Measurements from ENCODE around the gene SGK1.

The SGK1 gene

GRCh38 chr6:134171517-134171916 is 146.4 kb downstream of the SGK1 start:
- DNase-seq (ENCODE audit: low read depth in 3 of 3), result no peak

DNA sequence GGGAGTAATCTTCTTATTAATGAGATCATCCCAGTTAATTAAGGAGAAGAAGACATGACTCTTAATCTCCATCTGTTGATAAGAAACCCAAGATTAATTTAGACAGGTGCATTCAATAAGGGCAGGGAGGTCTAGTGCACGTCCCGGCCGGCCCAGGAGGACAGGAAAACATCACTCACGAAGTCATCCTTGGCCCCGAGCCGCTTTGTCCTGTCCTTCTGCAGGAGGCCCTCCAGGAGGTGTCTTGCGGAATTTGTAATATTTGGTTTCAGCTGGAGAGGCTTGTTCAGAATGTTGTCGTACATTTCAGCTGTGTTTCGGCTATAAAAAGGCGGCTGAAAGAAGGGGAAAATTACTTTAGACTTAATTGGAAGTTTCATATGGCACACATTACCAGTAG is 147.1 kb downstream of the SGK1 start:
- DNase-seq (ENCODE audit: low read depth in 3 of 3), result no peak

GRCh38 chr6:134169871-134170486 is 147.9 kb downstream of the SGK1 start:
- DNase-seq (ENCODE audit: low read depth in 3 of 3), result no peak

DNA sequence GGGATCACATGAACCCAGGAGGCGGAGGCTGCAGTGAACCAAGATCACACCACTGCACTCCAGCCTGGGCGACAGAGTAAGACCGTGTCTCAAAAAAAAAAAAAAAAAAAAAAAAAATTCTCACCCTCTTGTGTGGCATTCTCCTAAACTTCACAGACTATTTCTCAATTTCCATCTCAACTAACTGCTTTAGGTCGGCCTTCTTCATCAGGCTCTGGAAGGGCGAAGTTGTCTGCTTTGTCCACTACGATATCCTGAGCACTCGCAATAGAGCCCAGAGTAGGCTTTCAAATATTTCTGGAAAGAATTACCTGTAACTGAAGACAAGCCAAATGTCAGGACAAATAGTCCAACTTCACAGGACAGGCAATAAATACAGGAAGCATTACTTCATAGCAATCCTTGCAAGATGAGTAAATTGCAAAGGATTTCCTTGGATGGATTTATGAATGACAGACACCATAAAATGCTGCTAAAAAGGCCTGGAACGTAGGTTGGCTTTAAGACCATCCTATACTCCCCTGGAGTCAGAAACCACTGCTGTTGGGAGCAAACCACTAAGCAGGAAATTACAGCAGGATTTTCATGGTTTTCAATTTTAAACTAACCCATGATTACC is 149.2 kb downstream of the SGK1 start:
- no peak for DNase-seq (ENCODE audit: low read depth in 3 of 3)

DNA sequence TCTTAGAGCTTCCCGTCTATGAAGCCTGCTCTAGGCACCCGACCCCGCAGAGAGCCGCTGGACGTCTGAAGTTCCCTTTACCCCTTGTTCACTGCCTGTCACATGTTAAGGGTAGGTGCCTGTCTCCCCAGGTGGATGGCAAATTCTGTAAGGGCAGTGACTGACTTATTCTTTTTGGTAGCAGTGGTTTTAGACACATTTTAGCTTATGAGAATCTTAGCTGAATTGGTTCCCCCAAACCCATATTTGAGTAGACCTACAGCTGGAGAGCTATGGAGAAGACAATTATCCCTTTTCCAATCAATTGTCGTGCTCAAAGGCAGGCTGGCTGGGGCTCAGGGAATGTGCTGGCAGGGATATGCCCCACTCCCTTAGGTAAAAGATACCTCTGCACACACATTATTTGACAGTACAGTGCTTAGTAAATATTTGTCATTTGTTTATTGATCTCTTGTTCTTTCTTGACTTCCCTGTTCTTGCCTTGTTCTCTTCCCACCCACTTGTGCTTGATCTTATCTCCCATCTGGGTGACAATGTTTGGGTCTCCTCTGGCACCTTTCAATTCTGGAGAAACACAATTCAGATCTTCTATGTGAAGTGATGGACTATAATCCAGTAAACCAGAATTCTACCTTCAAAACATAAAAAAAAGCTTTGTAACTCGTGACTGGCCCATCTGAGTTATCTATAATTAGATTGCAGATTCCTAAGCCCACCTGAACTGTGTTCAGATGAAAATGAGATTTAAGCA is 151.2 kb downstream of the SGK1 start:
- DNase-seq (ENCODE audit: low read depth in 3 of 3), result no peak

GRCh38 chr6:134165561-134166201 is 152.2 kb downstream of the SGK1 start:
- DNase-seq (ENCODE audit: low read depth in 3 of 3), result no peak

- no peak for DNase-seq (ENCODE audit: low read depth in 3 of 3)
These were observed 153.6 kb downstream of the SGK1 start for GRCh38 chr6:134164300-134164699.

DNA sequence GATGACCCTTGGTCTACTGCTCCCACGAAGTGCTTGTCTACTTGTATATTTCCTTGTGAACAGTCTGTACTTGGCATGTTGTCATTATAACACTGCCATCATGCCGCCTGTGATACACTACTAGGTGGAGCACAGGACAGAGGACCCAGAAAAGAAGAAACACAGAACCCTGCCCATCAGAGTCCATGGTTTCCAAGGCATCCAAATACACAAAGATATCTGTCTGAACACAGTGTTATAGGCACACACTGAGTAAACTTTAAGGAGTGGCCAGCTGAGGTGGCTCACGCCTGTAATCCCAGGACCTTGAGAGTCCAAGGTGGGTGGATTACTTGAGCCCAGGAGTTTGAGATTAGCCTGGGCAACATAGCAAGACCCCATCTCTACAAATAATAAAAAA is 155.0 kb downstream of the SGK1 start:
- DNase-seq (ENCODE audit: low read depth in 3 of 3), result no peak

- DNase-seq (ENCODE audit: low read depth in 3 of 3), result no peak
These were observed 156.9 kb downstream of the SGK1 start for GRCh38 chr6:134161041-134161440.

DNA sequence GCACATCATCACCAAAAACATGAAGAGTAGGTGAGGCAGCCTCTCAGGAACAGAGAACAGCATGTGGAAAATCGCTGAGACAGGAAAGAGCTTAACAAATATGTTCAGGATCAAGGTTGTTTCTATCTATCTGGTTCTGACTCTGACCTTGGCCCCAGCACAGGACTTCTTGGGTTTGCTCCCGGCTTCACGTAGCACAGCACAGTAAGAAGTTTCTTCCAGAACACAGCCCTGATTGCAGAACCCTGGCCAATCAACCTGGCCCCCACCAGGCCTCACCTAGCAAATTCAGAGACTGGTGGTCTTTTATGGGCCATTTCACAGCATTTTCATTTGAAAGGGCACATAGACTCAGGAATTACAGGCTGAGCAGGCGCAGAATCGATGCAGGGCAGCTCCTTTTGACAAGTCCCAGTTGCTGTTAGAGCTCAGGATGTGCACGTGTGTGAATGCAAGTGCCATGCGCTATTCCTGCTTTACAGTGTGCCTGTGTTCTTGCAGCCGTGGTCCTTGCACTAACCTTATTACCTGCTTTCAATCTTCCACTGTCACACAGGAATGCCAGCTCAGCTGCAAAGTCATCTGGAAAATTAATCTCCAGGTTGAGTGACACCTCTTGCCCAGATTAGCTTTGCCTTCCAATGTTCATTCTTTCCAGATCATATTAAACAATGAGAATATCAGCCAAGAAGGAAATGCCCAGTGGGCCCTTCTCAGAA is 165.0 kb downstream of the SGK1 start:
- no peak for DNase-seq (ENCODE audit: low read depth in 3 of 3)

GRCh38 chr6:134148566-134148965 is 169.3 kb downstream of the SGK1 start:
- no peak for DNase-seq (ENCODE audit: low read depth in 3 of 3)

GRCh38 chr6:134147034-134147533 is 170.8 kb downstream of the SGK1 start:
- DNase-seq (ENCODE audit: low read depth in 3 of 3), result no peak

DNA sequence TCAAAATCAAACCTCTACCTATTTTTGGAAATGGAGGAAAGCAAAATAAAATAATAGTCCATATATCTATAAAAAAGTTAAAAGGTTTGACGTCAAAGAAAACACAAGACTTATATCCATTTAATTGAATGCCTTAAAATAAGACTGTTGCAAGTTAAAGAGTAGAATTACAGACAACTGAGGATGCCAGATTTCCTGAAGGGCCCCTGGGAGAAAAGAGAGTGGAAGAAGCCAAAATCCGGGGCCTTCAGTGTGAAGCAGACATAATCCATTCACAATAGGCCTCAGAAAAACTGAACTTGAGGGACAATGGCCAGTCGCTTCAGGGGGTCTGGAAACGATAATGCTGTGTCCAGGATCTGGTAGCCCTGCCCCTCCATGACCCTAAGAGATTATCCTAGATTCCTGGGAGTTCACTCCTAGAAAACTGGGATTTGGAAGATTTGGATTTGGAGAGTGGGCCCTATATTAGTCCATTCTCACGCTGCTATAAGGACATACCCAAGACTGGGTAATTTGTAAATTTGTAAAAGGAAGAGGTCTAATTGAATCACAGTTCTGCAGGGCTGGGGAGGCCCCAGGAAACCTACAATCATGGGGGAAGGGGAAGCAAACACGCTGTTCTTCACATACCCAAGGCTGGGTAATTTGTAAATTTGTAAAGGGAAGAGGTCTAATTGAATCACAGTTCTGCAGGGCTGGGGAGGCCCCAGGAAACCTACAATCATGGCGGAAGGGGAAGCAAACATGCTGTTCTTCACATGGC is 171.5 kb downstream of the SGK1 start:
- no peak for DNase-seq (ENCODE audit: low read depth in 3 of 3)

DNA sequence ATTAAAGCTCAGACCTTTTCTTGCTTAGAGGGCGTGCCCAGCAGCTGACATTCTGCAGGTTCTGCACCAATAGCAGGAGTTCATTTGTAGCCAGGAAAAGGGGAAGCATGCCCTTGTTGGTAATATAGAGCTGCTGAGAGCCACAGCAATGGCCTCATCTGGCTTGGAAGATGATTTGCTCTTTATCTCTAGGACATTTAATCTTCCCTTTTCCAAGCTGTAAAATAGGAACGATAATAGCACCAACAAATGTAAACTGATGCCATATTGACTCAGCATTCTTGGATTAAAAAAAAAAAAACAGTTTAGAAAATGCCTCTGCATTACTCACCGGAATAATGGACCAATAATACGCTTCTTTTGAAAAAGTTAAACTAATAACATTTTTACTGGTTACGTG is 172.1 kb downstream of the SGK1 start:
- no peak for DNase-seq (ENCODE audit: low read depth in 3 of 3)

DNA sequence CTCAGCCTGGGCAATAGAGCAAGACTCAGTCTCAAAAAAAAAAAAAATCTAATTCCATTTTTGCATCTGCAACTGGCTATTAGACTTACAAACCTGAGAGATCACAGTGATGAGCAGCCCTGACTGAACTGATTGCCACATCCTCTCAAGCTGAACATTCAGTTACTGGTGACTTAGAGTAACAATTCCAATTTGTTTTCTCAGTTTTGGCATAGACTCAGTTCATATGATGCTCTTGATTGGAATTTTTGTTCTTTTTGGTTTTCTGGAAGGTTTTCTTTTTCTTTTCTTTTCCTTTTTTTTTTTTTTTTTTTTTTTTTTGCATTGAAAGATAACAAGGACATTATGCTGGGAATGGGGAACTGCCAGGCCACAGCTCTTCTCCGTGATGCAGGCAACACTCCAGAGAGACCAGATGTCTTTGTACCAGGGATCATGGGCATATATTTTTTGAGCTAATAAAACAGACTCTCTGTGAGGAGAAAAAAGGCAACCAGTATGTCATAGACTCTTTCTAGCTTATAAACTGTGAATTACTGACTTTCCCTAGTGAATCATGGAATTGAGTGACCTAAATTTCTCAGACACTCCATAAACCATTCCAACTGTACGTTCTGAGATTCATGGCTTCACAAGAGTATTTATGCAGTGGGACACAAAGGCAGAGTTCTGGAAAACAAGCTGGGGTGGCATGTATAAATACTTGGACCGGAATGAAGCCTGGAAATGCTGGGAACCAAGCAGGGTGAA is 179.5 kb downstream of the SGK1 start:
- no peak for DNase-seq (ENCODE audit: low read depth in 3 of 3)

- DNase-seq (ENCODE audit: low read depth in 3 of 3), result no peak
These were observed 183.3 kb downstream of the SGK1 start for GRCh38 chr6:134134654-134135053.

- DNase-seq (ENCODE audit: low read depth in 3 of 3), result no peak
These were observed 185.3 kb downstream of the SGK1 start for GRCh38 chr6:134132494-134133141.

GRCh38 chr6:134131530-134132139 is 186.3 kb downstream of the SGK1 start:
- DNase-seq (ENCODE audit: low read depth in 3 of 3), result no peak

GRCh38 chr6:134128146-134128545 is 189.8 kb downstream of the SGK1 start:
- DNase-seq (ENCODE audit: low read depth in 3 of 3), result no peak
